Measurements from ENCODE around the gene FAR2.
"Not testable (repeated sequence)": the region's sequence is repeated elsewhere in the genome, so short reads cannot be mapped to it uniquely, and the experiment has no call there.

FAR2 gene

DNA sequence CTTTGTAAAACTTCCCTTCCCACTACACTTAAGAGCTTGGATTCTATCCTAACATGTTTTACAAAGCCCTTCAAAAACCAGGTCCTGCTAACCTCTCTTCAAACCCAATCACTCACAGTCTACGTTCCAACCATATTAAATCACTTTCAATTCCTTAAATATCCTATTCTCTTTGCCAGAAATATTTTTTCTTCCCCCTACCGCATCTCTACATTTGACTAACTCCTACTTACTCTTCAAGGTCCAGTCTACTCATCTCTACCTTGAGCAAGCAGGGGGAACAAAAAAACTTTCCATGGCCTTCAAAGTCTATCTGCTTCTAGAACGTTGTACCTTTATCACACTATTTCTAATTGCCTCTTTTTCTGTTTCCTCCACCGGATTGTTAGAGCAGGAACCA is 225.8 kb downstream of the FAR2 start:
- no peak for DNase-seq (ENCODE audit: extremely low spot score)
- TF ChIP-seq LEF1 (IDR thresholded peaks at IDR 0.05; ENCODE audit: borderline replicate concordance) (no peak), ZNF384 (IDR thresholded peaks at IDR 0.05) (no peak), NFRKB (IDR thresholded peaks at IDR 0.05) (no peak), L3MBTL2 (conservative IDR thresholded peaks at IDR 0.05) (no peak)
- CTCF ChIA-PET: no interaction called here
- POLR2A ChIA-PET: no interaction called here

DNA sequence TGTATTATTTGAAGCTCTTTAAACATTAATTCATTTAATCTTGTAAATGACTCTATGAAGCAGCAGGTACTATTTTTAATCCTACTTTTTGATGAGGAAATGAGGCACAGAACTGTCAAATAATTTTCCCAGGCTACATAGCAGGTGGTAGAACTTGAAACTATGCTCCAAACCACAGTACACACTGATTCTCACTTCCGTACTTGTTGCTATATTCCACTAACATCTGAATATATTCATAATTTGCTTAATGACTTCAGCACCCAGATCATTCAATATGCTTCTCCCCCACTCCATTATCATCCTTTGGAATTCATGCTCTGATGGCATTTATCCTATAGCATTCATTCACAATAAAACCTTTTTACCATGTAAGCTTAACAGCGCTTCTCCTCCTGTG is 227.0 kb downstream of the FAR2 start:
- ChIA-PET CTCF (no interaction called here), POLR2A (no interaction called here)
- no peak for DNase-seq (ENCODE audit: extremely low spot score)

DNA sequence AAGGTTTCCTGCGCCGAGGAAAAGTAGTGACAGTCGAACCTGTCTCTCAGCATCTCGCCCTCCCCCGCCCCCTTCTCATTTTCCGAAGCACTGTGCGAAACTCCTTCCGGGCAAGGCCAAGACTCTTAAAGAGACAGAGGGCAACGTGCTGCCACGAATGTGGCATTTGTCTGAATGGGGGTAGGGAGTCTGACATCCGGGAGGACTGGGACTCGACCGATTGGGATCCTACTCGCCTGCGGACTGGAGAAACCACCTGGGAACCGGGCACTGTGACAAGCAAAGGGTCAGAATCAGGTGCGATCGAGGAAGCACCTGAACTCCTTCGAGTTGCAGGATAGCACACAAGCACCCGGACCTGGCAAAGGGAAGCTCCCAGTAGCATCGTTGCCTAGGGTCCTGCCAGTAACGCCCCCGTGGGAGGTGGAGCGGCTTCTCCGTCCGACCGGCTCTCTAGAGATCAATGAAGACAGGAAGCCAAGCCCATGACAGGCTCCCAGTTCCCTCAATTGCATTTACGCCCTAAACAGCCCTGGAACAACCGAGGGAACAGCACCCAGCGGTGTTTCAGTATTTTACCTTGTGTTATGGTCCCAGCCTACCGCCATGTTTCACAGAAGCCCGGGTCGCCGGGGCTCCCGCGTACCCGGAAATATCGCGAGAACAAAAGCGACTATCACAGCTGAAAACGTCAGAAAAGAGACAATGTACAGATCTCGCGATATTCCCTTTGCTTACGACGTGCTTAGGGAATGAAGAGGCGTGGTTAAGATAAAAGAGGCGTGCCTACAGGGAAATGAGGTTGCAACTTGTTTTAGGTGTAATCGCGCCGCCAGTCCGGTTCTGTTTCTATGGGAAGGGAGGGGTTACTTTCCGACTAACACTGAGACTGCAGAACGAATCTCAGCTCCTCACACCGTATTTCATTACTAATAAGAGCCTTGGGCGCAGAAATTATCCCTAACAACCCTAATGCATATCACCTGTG is 231.8 kb downstream of the FAR2 start, which contains the start of gene ERGIC2:
TSS of gene ERGIC2 (minus strand) at position 637 of the 988 bp plus-strand sequence. CDS start 9,539 bp downstream, outside the sequence.
- ChIA-PET CTCF (no interaction called here), POLR2A (interaction anchor here (0.8 to 1.1 kb wide), 2 partner anchors 14 to 63 kb away, joined by 3 read pairs; no protein-coding TSS in a partner anchor)
- DNase-seq (ENCODE audit: extremely low spot score): peak; percentile 93
- TF ChIP-seq HDGF (IDR thresholded peaks at IDR 0.05; ENCODE audit: borderline replicate concordance) (no peak), CTBP1 (IDR thresholded peaks at IDR 0.05; ENCODE audit: borderline replicate concordance) (no peak), NFRKB (IDR thresholded peaks at IDR 0.05) (peak; percentile 38; the same call in 1 of the 2 replicates), ELF4 (IDR thresholded peaks at IDR 0.05) (peak; percentile 38; the same call in 1 of the 2 replicates), FOXK2 (IDR thresholded peaks at IDR 0.05) (no peak), SP1 (IDR thresholded peaks at IDR 0.05) (peak; percentile 85; the same call in 1 of the 2 replicates), L3MBTL2 (conservative IDR thresholded peaks at IDR 0.05) (peak; percentile 54; the same call in 1 of the 2 replicates), SUZ12 (IDR thresholded peaks at IDR 0.05) (no peak), LEF1 (IDR thresholded peaks at IDR 0.05; ENCODE audit: borderline replicate concordance) (no peak)
- TF ChIP-seq, protein P1, sequence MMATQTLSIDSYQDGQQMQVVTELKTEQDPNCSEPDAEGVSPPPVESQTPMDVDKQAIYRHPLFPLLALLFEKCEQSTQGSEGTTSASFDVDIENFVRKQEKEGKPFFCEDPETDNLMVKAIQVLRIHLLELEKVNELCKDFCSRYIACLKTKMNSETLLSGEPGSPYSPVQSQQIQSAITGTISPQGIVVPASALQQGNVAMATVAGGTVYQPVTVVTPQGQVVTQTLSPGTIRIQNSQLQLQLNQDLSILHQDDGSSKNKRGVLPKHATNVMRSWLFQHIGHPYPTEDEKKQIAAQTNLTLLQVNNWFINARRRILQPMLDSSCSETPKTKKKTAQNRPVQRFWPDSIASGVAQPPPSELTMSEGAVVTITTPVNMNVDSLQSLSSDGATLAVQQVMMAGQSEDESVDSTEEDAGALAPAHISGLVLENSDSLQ (IDR thresholded peaks at IDR 0.05): no peak

More for the DNA sequence above, 227.0 kb downstream of the FAR2 start:
- no peak for TF ChIP-seq CTBP1 (IDR thresholded peaks at IDR 0.05; ENCODE audit: borderline replicate concordance)
- TF ChIP-seq TARDBP (IDR thresholded peaks at IDR 0.05): no peak
- no peak for TF ChIP-seq FOXK2 (IDR thresholded peaks at IDR 0.05)
- no peak for TF ChIP-seq ARNT (IDR thresholded peaks at IDR 0.05)
- no peak for TF ChIP-seq FOXM1 (IDR thresholded peaks at IDR 0.05; ENCODE audit: borderline replicate concordance)
- TF ChIP-seq HDGF (IDR thresholded peaks at IDR 0.05; ENCODE audit: borderline replicate concordance): no peak
- TF ChIP-seq NFRKB (IDR thresholded peaks at IDR 0.05): no peak
- TF ChIP-seq L3MBTL2 (conservative IDR thresholded peaks at IDR 0.05): no peak

DNA sequence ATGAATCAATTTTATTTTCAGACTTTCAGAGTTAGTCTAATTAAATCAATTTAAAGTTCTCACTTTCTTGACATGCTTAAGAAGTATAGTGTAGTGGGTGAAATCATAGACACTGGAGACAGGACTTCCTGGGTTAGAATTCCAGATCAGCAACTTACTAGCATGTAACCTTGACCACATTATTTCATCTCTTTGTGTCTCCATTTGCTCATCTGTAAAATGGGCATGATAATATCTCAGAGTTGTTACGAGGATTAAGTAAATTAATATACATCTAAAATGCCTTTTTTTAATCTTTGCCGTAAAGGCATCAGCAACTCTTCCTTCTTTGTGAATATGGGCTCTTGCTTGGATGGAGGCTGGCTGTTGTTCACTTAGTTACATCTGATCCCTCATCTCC is 233.2 kb downstream of the FAR2 start:
- ChIA-PET CTCF (no interaction called here), POLR2A (no interaction called here)
- TF ChIP-seq ZNF384 (IDR thresholded peaks at IDR 0.05): no peak
- TF ChIP-seq FOXA1 (IDR thresholded peaks at IDR 0.05): no peak
- TF ChIP-seq FOXM1 (IDR thresholded peaks at IDR 0.05; ENCODE audit: borderline replicate concordance): no peak
- TF ChIP-seq ELF4 (IDR thresholded peaks at IDR 0.05): no peak
- no peak for TF ChIP-seq TARDBP (IDR thresholded peaks at IDR 0.05)
- no peak for TF ChIP-seq SP1 (IDR thresholded peaks at IDR 0.05)
- no peak for TF ChIP-seq L3MBTL2 (conservative IDR thresholded peaks at IDR 0.05)
- DNase-seq (ENCODE audit: extremely low spot score): no peak

DNA sequence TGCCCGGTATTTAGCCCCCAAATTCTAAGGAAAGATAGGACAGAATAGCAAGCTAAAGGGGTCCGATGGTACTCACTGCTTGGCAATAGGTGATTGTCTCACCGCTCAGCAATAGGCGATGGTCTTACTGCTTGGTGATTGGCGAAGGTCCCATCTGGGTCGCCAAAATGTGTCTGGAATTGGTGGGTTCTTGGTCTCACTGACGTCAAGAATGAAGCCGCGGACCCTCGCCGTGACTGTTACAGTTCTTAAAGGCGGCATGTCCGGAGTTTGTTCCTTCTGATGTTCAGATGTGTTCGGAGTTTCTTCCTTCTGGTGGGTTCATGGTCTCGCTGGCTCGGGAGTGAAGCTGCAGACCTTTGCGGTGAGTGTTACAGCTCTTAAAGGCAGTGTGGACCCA is 236.1 kb downstream of the FAR2 start:
- POLR2A ChIA-PET; DNase-seq (ENCODE audit: extremely low spot score); CTCF ChIA-PET: not testable (repeated sequence)

All from HEK293T (cell line).